GM19023 (cell line): Measurements from ENCODE around the gene LRRC56.

Experiments used
- ATAC-seq: cut with Tn5 transposase; IDR thresholded peaks from one replicate; pipeline ENCODE4 v1.9.1; 2021; ENCODE audit warnings: mild to moderate bottlenecking, moderate library complexity; ENCODE audit not compliant: unreplicated experiment

The LRRC56 gene

GRCh38 chr11:592918-593317 lies 55.6 kb downstream of the LRRC56 start:
- no peak for ATAC-seq

- no peak for ATAC-seq
These were observed 56.0 kb downstream of the LRRC56 start for GRCh38 chr11:593347-593746.

- ATAC-seq, result no peak
These were observed 58.1 kb downstream of the LRRC56 start for GRCh38 chr11:595400-595799.

- ATAC-seq, result no peak
These were observed 59.0 kb downstream of the LRRC56 start for GRCh38 chr11:596374-596773.

- no peak for ATAC-seq
These were observed 59.9 kb downstream of the LRRC56 start for GRCh38 chr11:597166-597725.

GRCh38 chr11:598005-598680 lies 60.8 kb downstream of the LRRC56 start:
- no peak for ATAC-seq

- ATAC-seq, result no peak
These were observed 64.4 kb downstream of the LRRC56 start for GRCh38 chr11:601573-602245.

GRCh38 chr11:603154-603553 lies 65.8 kb downstream of the LRRC56 start:
- no peak for ATAC-seq
